ENCODE results near the gene PDZRN3.

GRCh38 chr3:73536952-73537351 lies 87.8 kb downstream of the PDZRN3 start:
- TF ChIP-seq POLR2AphosphoS5 (IDR thresholded peaks at IDR 0.05; ENCODE audit: low read depth) (no peak), JUNB (IDR thresholded peaks at IDR 0.05; ENCODE audit: unreplicated experiment) (no peak), CREB1 (CRISPR knock-in tag; IDR thresholded peaks at IDR 0.05; ENCODE audit: low read depth) (no peak), CTCF (conservative IDR thresholded peaks at IDR 0.05; ENCODE audit: low read depth in 2 of 2) (no peak), EZH2 (IDR thresholded peaks at IDR 0.05; ENCODE audit: low read depth, unreplicated experiment) (no peak), EZH2phosphoT487 (IDR thresholded peaks at IDR 0.05; ENCODE audit: unreplicated experiment) (no peak), REST (IDR thresholded peaks at IDR 0.05; ENCODE audit: unreplicated experiment) (no peak), ETS1 (IDR thresholded peaks at IDR 0.05) (no peak), ZNF114 (CRISPR knock-in tag; IDR thresholded peaks at IDR 0.05) (no peak), NANOG (IDR thresholded peaks at IDR 0.05; ENCODE audit: borderline replicate concordance) (no peak)
